Trophoblast cell (in vitro differentiated cells and primary cell): ENCODE measurements around the gene NDST1. TPM values are rescaled to one million over a fixed set of nuclear protein-coding genes. Genes with fewer than 3 reads are reported as not detected.

ENCODE experiments used
- DNase-seq, 2 donors: peaks; one replicate each; pipeline ENCODE4 v3.0.0-alpha.2; 2016
- H2AFZ ChIP-seq: 2 replicates; pipeline ENCODE4 v1.6.1; 2013; ENCODE audit warnings: low read length, moderate library complexity, mild to moderate bottlenecking; ENCODE audit not compliant: insufficient read depth, poor library complexity
- H2AK5ac ChIP-seq: 2 replicates; pipeline ENCODE4 v1.6.1; 2013; ENCODE audit warnings: mild to moderate bottlenecking, low read length
- H2BK120ac ChIP-seq: 2 replicates; pipeline ENCODE4 v1.6.1; 2013; ENCODE audit warnings: low read length, mild to moderate bottlenecking, moderate library complexity; ENCODE audit not compliant: insufficient read depth, poor library complexity
- H2BK12ac ChIP-seq: 2 replicates; pipeline ENCODE4 v1.6.1; 2013; ENCODE audit warnings: mild to moderate bottlenecking, low read length, moderate library complexity
- H2BK5ac ChIP-seq: 2 replicates; pipeline ENCODE4 v1.6.1; 2013; ENCODE audit warnings: low read length, low read depth, moderate library complexity, mild to moderate bottlenecking; ENCODE audit not compliant: poor library complexity
- H3K14ac ChIP-seq: 2 replicates; pipeline ENCODE4 v1.6.1; 2013; ENCODE audit warnings: mild to moderate bottlenecking, low read length
- H3K18ac ChIP-seq: 2 replicates; pipeline ENCODE4 v1.6.1; 2013; ENCODE audit warnings: mild to moderate bottlenecking, low read length
- H3K23ac ChIP-seq: 2 replicates; pipeline ENCODE4 v1.6.1; 2013; ENCODE audit warnings: low read length
- H3K27ac ChIP-seq: 2 replicates; pipeline ENCODE4 v1.5.1; 2013; ENCODE audit warnings: low read depth, mild to moderate bottlenecking, inconsistent platforms, low read length, moderate library complexity
- H3K27me3 ChIP-seq: 2 replicates; pipeline ENCODE4 v1.6.1; 2013; ENCODE audit warnings: inconsistent platforms, mild to moderate bottlenecking, low read length, moderate library complexity; ENCODE audit not compliant: insufficient read depth
- H3K36me3 ChIP-seq, 2 experiments: 1 replicate in 1 of 2; 2 replicates in 1 of 2; pipeline ENCODE4 v1.6.1; 2013; ENCODE audit warnings: low read length in 2 of 2, mild to moderate bottlenecking in 2 of 2, moderate library complexity in 1 of 2; ENCODE audit not compliant: insufficient read depth in 2 of 2, control insufficient read depth in 1 of 2
- H3K4ac ChIP-seq: 2 replicates; pipeline ENCODE4 v1.6.1; 2013; ENCODE audit warnings: low read depth, mild to moderate bottlenecking, low read length, moderate library complexity
- H3K4me1 ChIP-seq, 2 experiments: 1 replicate in 1 of 2; 2 replicates in 1 of 2; pipeline ENCODE4 v1.6.1; 2013; ENCODE audit warnings: low read length in 2 of 2, mild to moderate bottlenecking in 2 of 2, moderate library complexity in 1 of 2; ENCODE audit not compliant: insufficient read depth in 2 of 2, control insufficient read depth in 1 of 2
- H3K4me2 ChIP-seq: 2 replicates; pipeline ENCODE4 v1.6.1; 2013; ENCODE audit warnings: inconsistent platforms, mild to moderate bottlenecking, low read length, moderate library complexity
- H3K4me3 ChIP-seq: 2 replicates; pipeline ENCODE4 v1.5.1; 2013; ENCODE audit warnings: mild to moderate bottlenecking, low read depth, low read length, inconsistent platforms
- H3K79me1 ChIP-seq: one replicate; pipeline ENCODE4 v1.6.1; 2013; ENCODE audit warnings: low read length
- H3K79me2 ChIP-seq: 2 replicates; pipeline ENCODE4 v1.6.1; 2013; ENCODE audit warnings: low read length, mild to moderate bottlenecking; ENCODE audit not compliant: control insufficient read depth, insufficient read depth, poor library complexity
- H3K9ac ChIP-seq: 2 replicates; pipeline ENCODE4 v1.6.1; 2013; ENCODE audit warnings: mild to moderate bottlenecking, low read length
- H3K9me3 ChIP-seq: 2 replicates; pipeline ENCODE4 v1.6.1; 2013; ENCODE audit warnings: low read depth, mild to moderate bottlenecking, control low read depth, inconsistent platforms, low read length; ENCODE audit not compliant: insufficient read depth
- H4K12ac ChIP-seq: 2 replicates; pipeline ENCODE4 v1.6.1; 2013; ENCODE audit warnings: low read depth, mild to moderate bottlenecking, low read length, moderate library complexity
- H4K8ac ChIP-seq: 2 replicates; pipeline ENCODE4 v1.6.1; 2013; ENCODE audit warnings: low read depth, mild to moderate bottlenecking, low read length, moderate library complexity
- H4K91ac ChIP-seq: one replicate; pipeline ENCODE4 v1.6.1; 2013; ENCODE audit warnings: low read depth, mild to moderate bottlenecking, low read length, moderate library complexity
- WGBS: extraction: QIAGEN DNeasy Blood & Tissue Kit; methylation state at CpG from one replicate; pipeline ENCODE4 v1.1.7; 2013; ENCODE audit warnings: missing lambda C conversion rate; ENCODE audit not compliant: insufficient read length, insufficient coverage; ENCODE audit errors: extremely low coverage; 5-methylcytosine and 5-hydroxymethylcytosine counted together
- polyA plus RNA-seq: library from polyadenylated mRNA; stranded (reverse); fragments of 200-250 nt; gene quantifications from 2 replicates; pipeline ENCODE4 v1.2.3, GENCODE V29; 2013

The NDST1 gene
- polyA plus RNA-seq: 98.1 and 98.9 TPM in 2 replicates

- Histone ChIP-seq H3K79me2 (peaks cover 80% of the 10 kb centered on the region), H3K23ac (no peak within 1 kb of the TSS), H2BK5ac (no peak within 1 kb of the TSS), H4K8ac (no peak within 1 kb of the TSS), H3K4me1 (peaks cover 52 to 60% of the 10 kb centered on the region in 2 experiments), H2BK12ac (peak within 1 kb of the TSS; percentile 10), H3K14ac (peak within 1 kb of the TSS; percentile 5), H3K4me2 (no peak within 1 kb of the TSS), H3K4ac (peak within 1 kb of the TSS; percentile 89), H3K27ac (peak within 1 kb of the TSS; percentile 13), H3K79me1 (peaks cover 6% of the 10 kb centered on the region), H2BK120ac (no peak within 1 kb of the TSS), H3K18ac (peak within 1 kb of the TSS; percentile 39), H2AK5ac (no peak within 1 kb of the TSS), H3K9ac (no peak within 1 kb of the TSS), H3K4me3 (no peak within 1 kb of the TSS), H2AFZ (peak within 1 kb of the TSS; percentile 14), H4K12ac (no peak within 1 kb of the TSS), H3K27me3 (no peaks in the 10 kb centered on the region), H4K91ac (no peak within 1 kb of the TSS), H3K36me3 (peaks cover 19 to 32% of the 10 kb centered on the region in 2 experiments), H3K9me3 (no peaks in the 10 kb centered on the region)
- no CpG with 5 or more reads among the region's 16 CpGs for WGBS
- DNase-seq: no peak
Observed at GRCh38 chr5:150507474-150508276, at the start of gene NDST1. Gene NDST1, plus strand, starts transcription at chr5:150508131. Its CDS starts 13,124 bp downstream, at chr5:150521255.

GRCh38 chr5:150458802-150459557 is 49.0 kb upstream of the NDST1 start:
- Histone ChIP-seq H4K91ac (peak overlapping the region; percentile 92), H3K9me3 (no peaks in the 10 kb centered on the region), H4K8ac (peak overlapping the region; percentile 67), H3K14ac (peak overlapping the region; percentile 68), H3K23ac (no peak overlapping the region), H3K27me3 (no peaks in the 10 kb centered on the region), H3K18ac (peak overlapping the region; percentile 60), H2AK5ac (peak overlapping the region; percentile 95), H2BK12ac (peak overlapping the region; percentile 88), H3K79me1 (peaks cover 18% of the 10 kb centered on the region), H3K27ac (no peak overlapping the region), H3K9ac (peak overlapping the region; percentile 23), H2AFZ (peak overlapping the region; percentile 54), H3K36me3 (no peaks in the 10 kb centered on the region), H3K4me3 (no peak overlapping the region), H3K4me1 (peaks cover 7 to 18% of the 10 kb centered on the region in 2 experiments), H3K79me2 (no peaks in the 10 kb centered on the region), H2BK5ac (peak overlapping the region; percentile 50), H3K4ac (no peak overlapping the region), H4K12ac (no peak overlapping the region), H3K4me2 (peak overlapping the region; percentile 48), H2BK120ac (peak overlapping the region; percentile 74)
- no CpG with 5 or more reads among the region's 36 CpGs for WGBS
- DNase-seq: peak; percentile 61 to 81

- no peak overlapping the region for H3K9ac ChIP-seq
- WGBS: no CpG with 5 or more reads among the region's 2 CpGs
Observed at GRCh38 chr5:150460781-150461180, 47.1 kb upstream of the NDST1 start.

GRCh38 chr5:150461231-150461630 is 46.7 kb upstream of the NDST1 start:
- no peaks in the 10 kb centered on the region for H3K9me3 ChIP-seq
- no peak overlapping the region for H3K9ac ChIP-seq
- H3K36me3 ChIP-seq: no peaks in the 10 kb centered on the region
- H3K79me2 ChIP-seq: no peaks in the 10 kb centered on the region
- H3K4ac ChIP-seq: peak overlapping the region; percentile 24
- H2BK5ac ChIP-seq: peak overlapping the region; percentile 37
- H3K27me3 ChIP-seq: no peaks in the 10 kb centered on the region
- no CpG with 5 or more reads among the region's 2 CpGs for WGBS
- peak overlapping the region; percentile 38 for H3K14ac ChIP-seq
- DNase-seq: no peak
- no peak overlapping the region for H3K4me2 ChIP-seq
- H2BK120ac ChIP-seq: peak overlapping the region; percentile 94
- peaks cover 10 to 30% of the 10 kb centered on the region in 2 experiments for H3K4me1 ChIP-seq
- peak overlapping the region; percentile 16 for H2AK5ac ChIP-seq
- peaks cover 27% of the 10 kb centered on the region for H3K79me1 ChIP-seq
- H3K18ac ChIP-seq: peak overlapping the region; percentile 61
- peak overlapping the region; percentile 25 for H3K4me3 ChIP-seq
- peak overlapping the region; percentile 91 for H4K91ac ChIP-seq
- H3K27ac ChIP-seq: peak overlapping the region; percentile 35
- H2BK12ac ChIP-seq: peak overlapping the region; percentile 93
- no peak overlapping the region for H2AFZ ChIP-seq
- no peak overlapping the region for H3K23ac ChIP-seq
- H4K12ac ChIP-seq: no peak overlapping the region
- H4K8ac ChIP-seq: peak overlapping the region; percentile 55

More at GRCh38 chr5:150460781-150461180, 47.1 kb upstream of the NDST1 start:
- DNase-seq: no peak
- peak overlapping the region; percentile 47 for H3K4ac ChIP-seq
- H3K79me2 ChIP-seq: no peaks in the 10 kb centered on the region
- peak overlapping the region; percentile 43 for H2BK5ac ChIP-seq
- H3K4me1 ChIP-seq: peaks cover 7 to 26% of the 10 kb centered on the region in 2 experiments
- H3K79me1 ChIP-seq: peaks cover 23% of the 10 kb centered on the region
- no peak overlapping the region for H3K4me3 ChIP-seq
- no peak overlapping the region for H4K12ac ChIP-seq
- H2BK120ac ChIP-seq: peak overlapping the region; percentile 94
- H3K4me2 ChIP-seq: no peak overlapping the region
- no peak overlapping the region for H3K23ac ChIP-seq
- peak overlapping the region; percentile 78 for H2AK5ac ChIP-seq
- peak overlapping the region; percentile 61 for H3K18ac ChIP-seq
- peak overlapping the region; percentile 93 for H2BK12ac ChIP-seq
- no peaks in the 10 kb centered on the region for H3K36me3 ChIP-seq
- H4K91ac ChIP-seq: peak overlapping the region; percentile 91
- H3K27me3 ChIP-seq: no peaks in the 10 kb centered on the region
- no peaks in the 10 kb centered on the region for H3K9me3 ChIP-seq
- H3K27ac ChIP-seq: peak overlapping the region; percentile 35
- H4K8ac ChIP-seq: peak overlapping the region; percentile 55
- H2AFZ ChIP-seq: no peak overlapping the region
- peak overlapping the region; percentile 38 for H3K14ac ChIP-seq
